Measurements from ENCODE around the gene SIGLEC1. TPM values are rescaled to one million over a fixed set of nuclear protein-coding genes. Genes with fewer than 3 reads are reported as not detected.

SIGLEC1 gene
- total and polyA plus RNA-seq, 2 of the 4 experiments (the other 2 are of a cell fraction), result not detected

GRCh38 chr20:3686867-3687321, 25.5 kb downstream of the SIGLEC1 start:
- CTCF ChIA-PET, result interaction anchor here (0.8 to 2.0 kb wide), 4 partner anchors 10 to 94 kb away, joined by 3 to 9 read pairs (median 4); partner anchors contain the start of genes ADISSP and SPEF1
- peak overlapping the region; percentile 3; the same call in 1 of the 2 replicates for H3K18ac ChIP-seq (ENCODE audit: low read depth, low read length)
- H3K79me1 ChIP-seq (ENCODE audit: low read depth in 1 of 2, low read length in 2 of 2), result no peaks in the 10 kb centered on the region
- H3K9me1 ChIP-seq (ENCODE audit: insufficient read depth, low read length), result peaks cover 17% of the 10 kb centered on the region
- peaks cover 16% of the 10 kb centered on the region for H3K4me1 ChIP-seq (ENCODE audit: control insufficient read depth, insufficient read depth, low read length)
- peak overlapping the region; percentile 31 for H3K4me2 ChIP-seq (ENCODE audit: low read depth, low read length)
- peak overlapping the region; percentile 48; the same call in 1 of the 2 replicates for H2BK120ac ChIP-seq (ENCODE audit: low read depth, low read length)
- H3K56ac ChIP-seq (ENCODE audit: extremely low read depth, insufficient read depth, low read length), result no peak overlapping the region
- peak overlapping the region; percentile 4 to 41; a peak in 2 of 4 replicates for H4K8ac ChIP-seq (ENCODE audit: low read depth in 2 of 2, low read length in 2 of 2)
- H3K4ac ChIP-seq (ENCODE audit: low read depth, low read length), result peak overlapping the region; percentile 38
- no peak overlapping the region for H3K4me3 ChIP-seq (ENCODE audit: insufficient read depth, low read depth, low read length)
- peak overlapping the region; percentile 66; the same call in 1 of the 2 replicates for H2AK5ac ChIP-seq (ENCODE audit: low read depth, low read length)
- H3K14ac ChIP-seq (replicated peaks; ENCODE audit: low read depth, low read length), result 0 out of 2 replicates have a peak overlapping the region, but pooled peaks have one; percentile 2
- H2BK15ac ChIP-seq (ENCODE audit: low read depth, low read length), result peak overlapping the region; percentile 19; the same call in 1 of the 3 replicates
- peaks cover 2% of the 10 kb centered on the region; the same call in 1 of the 2 replicates for H3K27me3 ChIP-seq (ENCODE audit: control insufficient read depth, insufficient read depth, low read length)
- no peak overlapping the region; the same call in 1 of the 2 replicates for H4K5ac ChIP-seq (ENCODE audit: low read depth, low read length)
- H4K91ac ChIP-seq (ENCODE audit: insufficient read depth, low read depth, low read length), result peak overlapping the region; percentile 14; the same call in 1 of the 2 replicates
- DNase-seq, result peak; percentile 94
- peak overlapping the region; percentile 53 for H2AFZ ChIP-seq (replicated peaks; ENCODE audit: low read length, poor library complexity)
- H3K27ac ChIP-seq (ENCODE audit: insufficient read depth, low read length), result peak overlapping the region; percentile 62; the same call in 1 of the 2 replicates
- peak overlapping the region; percentile 0 for H2BK5ac ChIP-seq (ENCODE audit: low read depth, low read length, poor library complexity, severe bottlenecking)
- in situ Hi-C loops (cut with MboI; ENCODE audit: low sequenced_read_pairs), result no loop called here
- H3K23ac ChIP-seq (ENCODE audit: low read depth, low read length), result peak overlapping the region; percentile 2; the same call in 1 of the 2 replicates
- no peaks in the 10 kb centered on the region for H4K20me1 ChIP-seq (ENCODE audit: insufficient read depth, low read length)
- POLR2A ChIA-PET (ENCODE audit: unreplicated experiment), result no interaction called here
- H2AK9ac ChIP-seq (replicated peaks; ENCODE audit: low read depth, low read length, poor library complexity), result peak overlapping the region; percentile 21
- no peak overlapping the region for H3K9ac ChIP-seq (ENCODE audit: low read depth, low read length)
- dilution Hi-C loops (cut with HindIII; ENCODE audit: low sequenced_read_pairs, unreplicated experiment), result no loop called here
- WGBS, 2 experiments (ENCODE audit: extremely low coverage in 2 of 2, insufficient read length in 1 of 2), result 60% methylated on average over 1 of the region's 9 CpGs; no CpG with 5 or more reads in 1 of the 2 experiments
- no peaks in the 10 kb centered on the region for H3K9me3 ChIP-seq (ENCODE audit: control insufficient read depth, insufficient read depth, low read length)
- intact Hi-C loops (cut with micrococcal nuclease), result no loop called here
- ATAC-seq (ENCODE audit: low read depth), result peak; percentile 85
- H2BK20ac ChIP-seq (ENCODE audit: low read depth, low read length), result peak overlapping the region; percentile 1; the same call in 1 of the 2 replicates
- H3K36me3 ChIP-seq (ENCODE audit: control insufficient read depth, insufficient read depth, low read length), result no peaks in the 10 kb centered on the region
- no TSS peak for BruUV-seq (replicated peaks)
- TF ChIP-seq POLR2A (IDR thresholded peaks at IDR 0.05; ENCODE audit: low read depth, low read length) (no peak), NFE2L2 (IDR thresholded peaks at IDR 0.05; ENCODE audit: low read depth, low read length) (no peak), MXI1 (IDR thresholded peaks at IDR 0.05; ENCODE audit: borderline replicate concordance, low read depth, low read length) (peak; percentile 40; the same call in 1 of the 2 replicates), CEBPB (IDR thresholded peaks at IDR 0.05; ENCODE audit: low read depth, low read length) (peak; percentile 98), RFX5 (IDR thresholded peaks at IDR 0.05; ENCODE audit: low read depth, low read length) (no peak), USF2 (IDR thresholded peaks at IDR 0.05; ENCODE audit: low read depth, low read length) (peak; percentile 64), FOS (IDR thresholded peaks at IDR 0.05; ENCODE audit: low read depth, low read length) (0 out of 2 replicates have a peak, but pooled peaks have one; percentile 16), ELK1 (IDR thresholded peaks at IDR 0.05; ENCODE audit: borderline replicate concordance, low read depth, low read length) (no peak), CHD1 (IDR thresholded peaks at IDR 0.05; ENCODE audit: low read depth, low read length) (no peak), RCOR1 (IDR thresholded peaks at IDR 0.05; ENCODE audit: insufficient replicate concordance, low read length) (peak; percentile 37), MAZ (IDR thresholded peaks at IDR 0.05; ENCODE audit: borderline replicate concordance, low read depth, low read length) (peak; percentile 24; the same call in 1 of the 2 replicates), MAFK (IDR thresholded peaks at IDR 0.05; ENCODE audit: low read depth, low read length) (no peak), RAD21 (IDR thresholded peaks at IDR 0.05; ENCODE audit: low read length) (peak; percentile 39), CTCF (conservative IDR thresholded peaks at IDR 0.05; ENCODE audit: low read depth, low read length) (peak; percentile 29; the same call in 1 of the 2 replicates), SMC3 (IDR thresholded peaks at IDR 0.05; ENCODE audit: low read depth, low read length) (no peak)

All from IMR-90 (cell line).